ENCODE measurements around the gene KRTAP9-7.

KRTAP9-7 gene

DNA sequence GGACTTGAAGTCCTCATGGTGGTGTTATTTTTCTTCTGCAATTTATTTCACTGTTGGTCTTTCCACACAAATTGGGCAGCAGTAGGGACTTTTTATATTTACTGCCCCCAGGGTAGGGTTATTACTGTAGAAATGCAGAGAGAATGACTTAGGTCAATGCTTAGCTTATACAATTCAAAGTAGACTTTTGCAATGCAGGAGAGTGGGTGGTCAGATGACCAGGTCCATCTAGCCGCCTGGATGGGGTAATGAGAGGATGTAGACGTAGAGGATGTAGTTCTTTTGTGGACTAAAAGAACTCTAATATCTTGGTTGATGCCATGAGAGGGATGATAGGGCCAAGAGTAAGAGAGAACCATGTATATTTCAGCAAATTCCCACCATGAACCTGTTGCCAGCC, 42.7 kb downstream of the KRTAP9-7 start:
- no peak for DNase-seq (ENCODE audit: low read depth in 1 of 2, low spot score in 1 of 2)

- no peak for DNase-seq (ENCODE audit: low read depth in 1 of 2, low spot score in 1 of 2)
Observed at GRCh38 chr17:41322094-41322902, 46.8 kb downstream of the KRTAP9-7 start.

DNA sequence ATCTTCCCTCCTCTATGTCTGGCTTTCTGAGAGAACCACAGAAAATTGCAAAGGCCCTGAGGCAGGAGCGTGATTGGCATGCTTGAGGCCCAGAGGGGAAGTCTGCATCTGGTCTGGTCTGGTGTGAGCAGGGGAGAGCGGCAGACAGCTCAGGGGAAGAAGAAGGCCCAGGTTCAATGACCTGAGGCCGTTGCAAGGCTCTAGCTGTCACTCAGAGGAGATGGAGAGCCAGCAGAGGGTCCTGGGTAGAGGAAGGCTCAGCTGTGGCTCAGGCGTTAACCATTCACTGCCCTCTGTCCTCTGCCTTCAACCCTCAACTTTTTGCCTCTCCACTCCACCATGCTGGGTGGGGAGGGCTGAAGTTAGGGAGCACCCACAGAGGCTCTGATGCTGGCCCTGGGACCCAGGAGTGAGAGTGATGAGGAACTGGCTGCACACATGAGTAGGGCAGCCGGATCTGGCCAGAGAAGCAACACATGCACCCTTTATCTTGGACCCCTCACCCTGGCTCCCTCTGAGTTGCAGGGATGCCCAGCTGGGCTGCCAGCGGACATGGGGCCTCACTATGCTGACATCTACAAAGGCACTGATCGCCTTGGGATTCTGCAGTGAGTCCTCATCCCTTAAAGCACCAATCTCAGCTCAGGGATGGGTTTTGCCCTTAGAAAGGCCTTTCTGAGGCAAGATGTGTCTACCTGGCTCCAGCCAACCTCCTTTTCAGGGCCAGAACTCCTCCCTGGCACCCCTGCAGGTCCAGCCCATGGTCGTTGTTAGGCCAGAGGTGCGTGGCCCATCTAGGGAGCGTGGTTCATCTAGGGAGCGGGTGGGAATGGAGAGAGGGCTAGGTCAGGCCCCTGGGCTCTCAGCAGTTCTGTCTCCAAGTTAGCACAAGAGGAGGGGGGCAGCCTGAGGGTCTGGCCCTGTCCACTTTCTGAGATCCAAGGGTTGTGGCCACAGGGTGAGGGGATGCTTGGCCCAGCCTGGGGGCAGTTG, 47.7 kb downstream of the KRTAP9-7 start:
- DNase-seq (ENCODE audit: low read depth in 1 of 2, low spot score in 1 of 2) = no peak

DNA sequence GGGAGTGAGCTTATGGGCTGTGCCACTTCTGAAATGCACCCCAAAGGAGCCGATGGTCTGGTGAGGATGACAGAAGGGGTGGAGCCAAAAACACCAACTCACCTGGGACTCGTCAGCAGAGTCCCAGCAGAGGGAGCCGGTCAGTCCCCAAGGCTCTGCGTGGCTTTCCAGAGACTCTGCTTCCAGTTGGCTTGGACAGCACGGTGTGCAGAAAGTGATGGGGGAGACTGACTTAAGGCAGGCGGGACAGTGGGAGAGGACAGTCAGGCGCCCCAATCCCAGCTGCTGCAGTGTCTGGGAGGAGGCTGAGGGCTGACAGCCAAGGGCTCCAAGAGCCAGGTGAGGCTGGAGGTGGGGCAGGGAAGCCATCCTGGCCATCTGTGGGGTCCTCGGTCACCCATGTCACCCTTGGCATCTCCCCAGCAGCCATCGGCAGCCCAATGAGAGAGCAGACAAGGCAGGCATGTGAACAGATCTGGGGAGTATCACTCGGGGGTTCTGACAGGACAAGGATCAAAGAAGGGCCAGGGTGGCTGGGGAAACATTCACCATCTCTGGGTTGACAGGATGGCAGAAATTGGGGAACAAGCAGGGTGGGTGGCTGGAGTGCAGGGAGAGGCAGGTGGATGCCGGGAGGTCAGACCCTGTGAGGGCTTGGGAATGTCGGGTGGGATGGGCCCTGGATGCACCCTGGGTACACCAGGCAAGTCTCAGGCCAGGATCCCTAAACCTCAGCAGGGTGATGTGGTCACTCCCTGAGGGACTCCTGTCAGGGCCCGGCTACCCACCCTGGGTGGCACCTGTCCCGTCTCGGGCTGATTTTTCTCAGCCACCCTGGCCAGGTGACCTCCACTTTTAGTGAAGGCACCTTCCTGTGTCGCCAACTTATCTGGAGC, 48.9 kb downstream of the KRTAP9-7 start:
- DNase-seq (ENCODE audit: low read depth in 1 of 2, low spot score in 1 of 2) = no peak

- DNase-seq (ENCODE audit: low read depth in 1 of 2, low spot score in 1 of 2) = no peak
Observed at GRCh38 chr17:41325126-41325525, 49.6 kb downstream of the KRTAP9-7 start.

DNA sequence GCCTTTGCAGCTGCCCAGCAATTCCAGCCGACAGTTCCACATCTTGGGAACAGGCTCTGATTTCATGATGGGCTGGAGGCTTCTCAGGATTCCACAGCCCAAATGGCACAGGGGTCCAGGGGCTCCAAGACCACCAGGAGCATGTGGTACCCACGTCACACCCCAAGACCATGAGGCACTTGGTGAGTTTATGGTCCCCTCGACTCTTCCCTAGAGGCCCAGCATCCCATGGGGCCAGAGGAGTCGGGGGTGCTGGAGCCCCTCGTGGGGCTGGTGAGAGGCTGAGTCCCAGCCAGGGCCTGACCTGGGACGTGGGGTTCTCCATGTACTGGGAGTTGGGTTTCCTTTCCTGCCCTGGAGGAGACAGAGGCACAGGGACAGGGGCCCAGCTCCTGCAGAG, 50.1 kb downstream of the KRTAP9-7 start:
- DNase-seq (ENCODE audit: low read depth in 1 of 2, low spot score in 1 of 2) = no peak

Measured in activated T-helper 1 cell treated with anti-CD3 and anti-CD28 coated beads, Interleukin-2, amount 50 U/mL, for 16 hours (primary cell).